ENCODE data around the gene LRG1.
"Not testable (repeated sequence)": the region's sequence is repeated elsewhere in the genome, so short reads cannot be mapped to it uniquely, and the experiment has no call there.

LRG1 gene

DNA sequence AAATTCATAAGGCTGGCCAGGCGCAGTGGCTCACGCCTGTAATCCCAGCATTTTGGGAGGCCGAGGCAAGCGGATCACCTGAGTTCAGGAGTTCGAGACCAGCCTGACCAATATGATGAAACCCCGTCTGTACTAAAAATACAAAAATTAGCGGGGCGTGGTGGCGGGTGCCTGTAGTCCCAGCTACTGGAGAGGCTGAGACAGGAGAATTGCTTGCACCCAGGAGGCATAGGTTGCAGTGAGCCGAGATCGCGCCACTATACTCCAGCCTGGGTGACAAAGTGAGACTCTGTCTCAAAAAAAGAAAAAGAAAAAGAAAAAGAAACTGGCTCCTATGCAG lies 1.9 kb upstream of the LRG1 start:
- peaks cover 0 to 19% (median 10%) of the 10 kb centered on the region in 5 donors for H3K4me1 ChIP-seq (ENCODE audit: control insufficient read depth in 5 of 5, insufficient read depth in 5 of 5, low read length in 5 of 5)
- H3K9ac ChIP-seq (ENCODE audit: low read length in 5 of 5); H3K27me3 ChIP-seq (ENCODE audit: control insufficient read depth in 5 of 5, insufficient read depth in 4 of 5, low read length in 5 of 5); H3K36me3 ChIP-seq (ENCODE audit: control insufficient read depth in 5 of 5, insufficient read depth in 5 of 5, low read length in 5 of 5); H3K9me3 ChIP-seq (ENCODE audit: control insufficient read depth in 5 of 5, low read length in 5 of 5); H3K27ac ChIP-seq (ENCODE audit: low read depth, low read length); H3K4me3 ChIP-seq (ENCODE audit: low read depth in 1 of 5, low read length in 5 of 5): not testable (repeated sequence)

DNA sequence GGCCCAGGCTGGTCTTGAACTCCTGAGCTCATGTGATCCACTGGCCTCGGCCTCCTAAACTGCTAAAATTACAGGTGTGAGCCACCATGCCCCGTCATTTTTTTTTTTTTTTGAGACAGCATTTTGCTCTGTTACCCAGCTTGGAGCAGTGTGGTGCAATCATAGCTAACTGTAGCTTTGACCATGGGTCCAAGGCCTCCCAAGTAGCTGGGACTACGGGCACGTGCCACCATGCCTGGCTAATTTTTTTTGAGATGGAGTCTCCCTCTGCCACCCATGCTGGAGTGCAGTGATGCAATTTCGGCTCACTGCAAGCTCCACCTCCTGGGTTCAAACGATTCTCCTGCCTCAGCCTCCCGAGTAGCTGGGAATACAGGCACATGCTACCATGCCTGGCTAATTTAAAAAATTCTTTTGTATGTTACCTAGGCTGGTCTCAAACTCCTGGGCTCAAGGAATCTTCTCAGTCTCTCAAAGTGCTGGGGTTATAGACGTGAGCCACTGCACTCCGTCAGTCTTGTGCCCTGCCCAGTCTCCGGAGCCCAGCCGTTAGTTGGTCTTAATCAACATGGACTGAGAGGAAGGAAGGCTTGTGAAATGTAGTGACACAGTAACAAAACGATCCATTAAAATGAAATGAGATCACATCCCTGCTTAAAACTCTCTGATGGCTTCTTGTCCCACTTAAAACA lies 1.4 kb upstream of the LRG1 start:
- peaks cover 0 to 3% (median 0%) of the 10 kb centered on the region in 5 donors for H3K36me3 ChIP-seq (ENCODE audit: control insufficient read depth in 5 of 5, insufficient read depth in 5 of 5, low read length in 5 of 5)
- H3K27ac ChIP-seq (ENCODE audit: low read depth, low read length), result no peak overlapping the region
- H3K27me3 ChIP-seq (ENCODE audit: control insufficient read depth in 5 of 5, insufficient read depth in 4 of 5, low read length in 5 of 5), result no peaks in the 10 kb centered on the region
- H3K4me1 ChIP-seq (ENCODE audit: control insufficient read depth in 5 of 5, insufficient read depth in 5 of 5, low read length in 5 of 5), result peaks cover 0 to 19% (median 10%) of the 10 kb centered on the region in 5 donors
- H3K9ac ChIP-seq (ENCODE audit: low read length in 5 of 5), result no peak overlapping the region
- peaks cover 0 to 5% (median 2%) of the 10 kb centered on the region in 5 donors for H3K9me3 ChIP-seq (ENCODE audit: control insufficient read depth in 5 of 5, low read length in 5 of 5)
- H3K4me3 ChIP-seq (ENCODE audit: low read depth in 1 of 5, low read length in 5 of 5), result no peak overlapping the region

DNA sequence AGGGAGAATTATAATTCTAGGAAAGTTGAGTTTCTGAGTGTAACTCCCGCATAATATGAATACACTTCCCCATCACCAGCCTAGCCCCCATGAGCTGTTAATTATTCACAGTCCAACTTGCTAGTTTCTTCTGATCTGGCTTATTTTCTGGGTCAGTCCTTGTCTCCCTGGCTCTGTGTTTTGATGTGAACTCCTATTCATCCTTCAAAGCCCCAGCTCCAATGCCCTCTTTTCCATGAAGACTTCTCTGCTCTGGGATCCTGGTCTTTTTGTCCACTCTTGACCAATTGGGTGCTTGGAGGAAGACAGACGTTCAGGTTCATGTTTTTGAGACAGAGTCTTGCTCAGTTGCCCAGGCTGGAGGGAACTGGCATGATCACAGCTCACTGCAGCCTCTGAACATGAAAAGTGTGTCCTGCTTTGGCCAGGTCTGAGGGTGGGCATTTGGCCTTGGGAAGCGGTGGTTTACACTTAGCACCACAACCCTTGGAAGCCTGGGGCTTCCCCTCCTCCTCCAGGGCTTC lies 605 bp downstream of the LRG1 start:
- H3K4me3 ChIP-seq (ENCODE audit: low read depth in 1 of 5, low read length in 5 of 5), result no peak overlapping the region
- H3K36me3 ChIP-seq (ENCODE audit: control insufficient read depth in 5 of 5, insufficient read depth in 5 of 5, low read length in 5 of 5), result no peaks in the 10 kb centered on the region
- peaks cover 0 to 36% (median 26%) of the 10 kb centered on the region in 5 donors for H3K4me1 ChIP-seq (ENCODE audit: control insufficient read depth in 5 of 5, insufficient read depth in 5 of 5, low read length in 5 of 5)
- H3K27ac ChIP-seq (ENCODE audit: low read depth, low read length), result no peak overlapping the region
- H3K9ac ChIP-seq (ENCODE audit: low read length in 5 of 5), result no peak overlapping the region
- H3K9me3 ChIP-seq (ENCODE audit: control insufficient read depth in 5 of 5, low read length in 5 of 5), result peaks cover 0 to 5% (median 2%) of the 10 kb centered on the region in 5 donors
- H3K27me3 ChIP-seq (ENCODE audit: control insufficient read depth in 5 of 5, insufficient read depth in 4 of 5, low read length in 5 of 5), result no peaks in the 10 kb centered on the region

GRCh38 chr19:4538601-4538954 lies 1.3 kb downstream of the LRG1 start:
- H3K27ac ChIP-seq (ENCODE audit: low read depth, low read length), result no peak overlapping the region
- no peaks in the 10 kb centered on the region for H3K36me3 ChIP-seq (ENCODE audit: control insufficient read depth in 5 of 5, insufficient read depth in 5 of 5, low read length in 5 of 5)
- H3K4me1 ChIP-seq (ENCODE audit: control insufficient read depth in 5 of 5, insufficient read depth in 5 of 5, low read length in 5 of 5), result peaks cover 0 to 36% (median 26%) of the 10 kb centered on the region in 5 donors
- H3K9me3 ChIP-seq (ENCODE audit: control insufficient read depth in 5 of 5, low read length in 5 of 5), result peaks cover 0 to 5% (median 2%) of the 10 kb centered on the region in 5 donors
- H3K9ac ChIP-seq (ENCODE audit: low read length in 5 of 5), result no peak overlapping the region
- H3K27me3 ChIP-seq (ENCODE audit: control insufficient read depth in 5 of 5, insufficient read depth in 4 of 5, low read length in 5 of 5), result no peaks in the 10 kb centered on the region
- H3K4me3 ChIP-seq (ENCODE audit: low read depth in 1 of 5, low read length in 5 of 5), result no peak overlapping the region

GRCh38 chr19:4537953-4538600 lies 1.8 kb downstream of the LRG1 start:
- peaks cover 0 to 5% (median 2%) of the 10 kb centered on the region in 5 donors for H3K9me3 ChIP-seq (ENCODE audit: control insufficient read depth in 5 of 5, low read length in 5 of 5)
- H3K9ac ChIP-seq (ENCODE audit: low read length in 5 of 5), result no peak overlapping the region
- H3K27me3 ChIP-seq (ENCODE audit: control insufficient read depth in 5 of 5, insufficient read depth in 4 of 5, low read length in 5 of 5), result no peaks in the 10 kb centered on the region
- no peaks in the 10 kb centered on the region for H3K36me3 ChIP-seq (ENCODE audit: control insufficient read depth in 5 of 5, insufficient read depth in 5 of 5, low read length in 5 of 5)
- no peak overlapping the region for H3K27ac ChIP-seq (ENCODE audit: low read depth, low read length)
- H3K4me3 ChIP-seq (ENCODE audit: low read depth in 1 of 5, low read length in 5 of 5), result no peak overlapping the region
- H3K4me1 ChIP-seq (ENCODE audit: control insufficient read depth in 5 of 5, insufficient read depth in 5 of 5, low read length in 5 of 5), result peaks cover 0 to 37% (median 26%) of the 10 kb centered on the region in 5 donors

DNA sequence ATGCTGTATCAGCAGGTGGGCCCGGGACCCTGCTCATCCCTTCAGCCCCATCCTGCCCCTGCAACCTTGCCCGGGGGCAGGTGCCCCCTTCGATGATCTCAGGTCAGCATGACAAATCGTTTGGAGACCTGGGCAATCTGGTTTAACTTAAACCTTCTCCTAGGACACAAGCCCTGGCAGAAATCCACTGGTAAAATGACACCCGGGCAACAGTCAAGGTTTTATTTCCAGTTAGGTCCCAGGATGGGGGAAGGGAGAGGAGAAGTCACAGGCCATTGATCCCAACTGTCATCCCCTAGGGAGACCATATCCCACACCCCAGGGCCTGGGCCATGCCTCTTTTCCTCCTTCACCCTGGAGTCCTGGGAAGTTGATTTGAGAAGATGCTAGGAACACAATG lies 3.0 kb downstream of the LRG1 start:
- Histone ChIP-seq H3K9me3 (ENCODE audit: control insufficient read depth in 5 of 5, low read length in 5 of 5) (peaks cover 0 to 5% (median 2%) of the 10 kb centered on the region in 5 donors), H3K4me3 (ENCODE audit: low read depth in 1 of 5, low read length in 5 of 5) (no peak overlapping the region), H3K9ac (ENCODE audit: low read length in 5 of 5) (no peak overlapping the region), H3K4me1 (ENCODE audit: control insufficient read depth in 5 of 5, insufficient read depth in 5 of 5, low read length in 5 of 5) (peaks cover 0 to 37% (median 26%) of the 10 kb centered on the region in 5 donors), H3K27me3 (ENCODE audit: control insufficient read depth in 5 of 5, insufficient read depth in 4 of 5, low read length in 5 of 5) (no peaks in the 10 kb centered on the region), H3K36me3 (ENCODE audit: control insufficient read depth in 5 of 5, insufficient read depth in 5 of 5, low read length in 5 of 5) (no peaks in the 10 kb centered on the region), H3K27ac (ENCODE audit: low read depth, low read length) (no peak overlapping the region)

DNA sequence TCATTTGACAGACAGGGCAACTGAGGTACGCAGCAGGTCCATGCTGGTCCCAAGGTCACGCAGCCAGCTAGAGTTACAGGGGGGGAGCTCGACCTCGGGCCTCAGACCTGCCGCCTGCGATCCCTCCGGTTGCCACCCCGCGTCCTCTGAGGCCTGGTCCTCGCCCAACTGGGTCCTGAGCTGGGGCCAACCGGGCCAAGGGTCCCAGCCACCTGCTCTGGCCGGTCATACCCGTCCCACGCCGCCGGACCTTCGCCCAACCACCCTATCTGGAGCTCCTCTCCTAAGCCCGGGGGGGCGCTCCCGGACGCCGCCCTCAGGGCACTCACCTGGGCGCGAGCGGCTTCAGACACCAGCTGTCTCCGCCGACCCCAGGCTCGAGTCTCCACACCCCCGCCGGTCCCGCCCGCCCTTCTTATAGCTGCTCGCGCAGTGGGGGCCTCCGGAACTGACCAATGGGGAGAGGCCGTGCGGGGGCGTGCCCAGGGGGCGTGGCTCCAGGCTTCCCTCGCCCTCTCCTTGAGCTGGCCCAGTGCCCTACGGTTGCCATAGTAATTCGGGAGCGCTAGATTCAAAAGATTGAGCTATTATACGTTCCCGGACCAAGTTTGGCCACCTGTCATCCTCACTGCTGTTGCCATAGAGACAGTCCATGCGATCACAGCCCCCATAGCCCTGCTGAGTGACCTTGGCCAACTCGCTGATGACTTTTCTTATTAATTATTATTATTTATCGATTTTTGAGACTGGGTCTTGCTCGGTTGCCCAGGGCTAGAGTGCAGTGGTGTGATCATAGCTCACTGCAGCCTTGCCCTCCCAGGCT lies 4.8 kb downstream of the LRG1 start, which contains the start of gene PLIN5:
Gene PLIN5, minus strand, starts transcription at position 389 of the 823 bp plus-strand sequence. CDS start 1,150 bp downstream, outside the sequence.
- Histone ChIP-seq H3K27ac (ENCODE audit: low read depth, low read length) (peak within 1 kb of the TSS; percentile 37), H3K9me3 (ENCODE audit: control insufficient read depth in 5 of 5, low read length in 5 of 5) (no peaks in the 10 kb centered on the region), H3K36me3 (ENCODE audit: control insufficient read depth in 5 of 5, insufficient read depth in 5 of 5, low read length in 5 of 5) (no peaks in the 10 kb centered on the region), H3K27me3 (ENCODE audit: control insufficient read depth in 5 of 5, insufficient read depth in 4 of 5, low read length in 5 of 5) (no peaks in the 10 kb centered on the region), H3K4me3 (ENCODE audit: low read depth in 1 of 5, low read length in 5 of 5) (peak within 1 kb of the TSS; percentile 39 to 75 (median 48)), H3K4me1 (ENCODE audit: control insufficient read depth in 5 of 5, insufficient read depth in 5 of 5, low read length in 5 of 5) (peaks cover 0 to 31% (median 21%) of the 10 kb centered on the region in 5 donors), H3K9ac (ENCODE audit: low read length in 5 of 5) (peak within 1 kb of the TSS in 3 of 5 donors; percentile 20 to 75 (median 57))

DNA sequence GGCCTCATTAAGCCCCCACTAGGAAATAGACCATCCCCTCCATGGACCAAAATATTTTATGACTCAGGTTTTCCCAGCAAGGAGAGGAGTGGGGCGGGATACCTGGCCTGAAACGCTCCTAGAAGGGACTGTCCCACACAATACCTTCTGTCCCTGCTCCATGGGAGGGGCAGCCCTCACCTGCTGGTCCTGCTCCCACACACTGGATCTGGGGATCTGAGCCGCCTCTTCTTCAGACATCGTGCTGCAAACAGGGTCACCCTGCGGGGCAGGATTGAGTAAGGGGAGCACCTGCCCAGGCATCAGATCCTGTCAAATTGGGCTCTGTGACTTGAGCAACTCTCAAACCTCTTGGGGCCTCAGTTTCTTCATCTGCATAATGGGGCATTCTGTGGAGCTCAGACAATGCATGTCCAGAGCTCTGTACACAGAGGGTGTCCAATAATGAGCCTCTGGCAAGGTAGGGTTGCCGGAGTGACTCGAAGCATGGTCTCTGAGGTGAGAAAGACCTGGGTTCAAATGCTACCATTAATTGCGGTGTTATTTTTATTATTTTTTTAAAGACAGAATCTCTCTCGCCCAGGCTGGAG lies 5.9 kb downstream of the LRG1 start:
- H3K36me3 ChIP-seq (ENCODE audit: control insufficient read depth in 5 of 5, insufficient read depth in 5 of 5, low read length in 5 of 5), result no peaks in the 10 kb centered on the region
- H3K9ac ChIP-seq (ENCODE audit: low read length in 5 of 5), result no peak overlapping the region
- no peaks in the 10 kb centered on the region for H3K27me3 ChIP-seq (ENCODE audit: control insufficient read depth in 5 of 5, insufficient read depth in 4 of 5, low read length in 5 of 5)
- peak overlapping the region in 1 of 5 donors; percentile 44 for H3K4me3 ChIP-seq (ENCODE audit: low read depth in 1 of 5, low read length in 5 of 5)
- H3K9me3 ChIP-seq (ENCODE audit: control insufficient read depth in 5 of 5, low read length in 5 of 5), result no peaks in the 10 kb centered on the region
- no peak overlapping the region for H3K27ac ChIP-seq (ENCODE audit: low read depth, low read length)
- H3K4me1 ChIP-seq (ENCODE audit: control insufficient read depth in 5 of 5, insufficient read depth in 5 of 5, low read length in 5 of 5), result peaks cover 0 to 27% (median 16%) of the 10 kb centered on the region in 5 donors

DNA sequence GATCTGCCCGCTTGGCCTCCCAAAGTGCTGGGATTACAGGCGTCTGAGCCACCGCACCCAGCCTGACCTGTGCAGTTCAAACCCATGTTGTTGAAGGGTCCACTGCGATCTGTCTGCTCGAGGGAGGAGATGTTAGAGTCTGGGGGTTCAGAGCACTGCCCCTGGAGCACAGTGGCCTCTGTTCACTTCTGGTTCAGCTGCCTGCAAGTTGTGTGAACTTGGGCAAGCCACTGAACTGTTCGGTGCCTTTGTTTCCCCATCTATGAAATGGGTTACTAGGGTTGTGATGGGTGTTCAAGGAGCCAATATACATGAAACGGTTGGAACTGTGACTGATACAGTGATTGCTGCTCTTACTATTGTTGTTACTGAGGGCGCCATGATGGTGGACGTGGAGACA lies 6.5 kb downstream of the LRG1 start:
- no peak overlapping the region for H3K4me3 ChIP-seq (ENCODE audit: low read depth in 1 of 5, low read length in 5 of 5)
- H3K4me1 ChIP-seq (ENCODE audit: control insufficient read depth in 5 of 5, insufficient read depth in 5 of 5, low read length in 5 of 5), result peaks cover 0 to 27% (median 16%) of the 10 kb centered on the region in 5 donors
- no peaks in the 10 kb centered on the region for H3K27me3 ChIP-seq (ENCODE audit: control insufficient read depth in 5 of 5, insufficient read depth in 4 of 5, low read length in 5 of 5)
- H3K36me3 ChIP-seq (ENCODE audit: control insufficient read depth in 5 of 5, insufficient read depth in 5 of 5, low read length in 5 of 5), result peaks cover 0 to 4% (median 0%) of the 10 kb centered on the region in 5 donors
- H3K9me3 ChIP-seq (ENCODE audit: control insufficient read depth in 5 of 5, low read length in 5 of 5), result no peaks in the 10 kb centered on the region
- H3K27ac ChIP-seq (ENCODE audit: low read depth, low read length), result no peak overlapping the region
- H3K9ac ChIP-seq (ENCODE audit: low read length in 5 of 5), result no peak overlapping the region

All from subcutaneous abdominal adipose tissue (tissue), 5 donors.